ENCODE data around the gene ATF7.

ATF7 gene

GRCh38 chr12:53523131-53523530 lies 103.1 kb downstream of the ATF7 start:
- DNase-seq, result no peak

GRCh38 chr12:53518381-53518780 lies 107.8 kb downstream of the ATF7 start:
- no peak for DNase-seq

- no peak for DNase-seq
These were observed 109.3 kb downstream of the ATF7 start for GRCh38 chr12:53516758-53517455.

- no peak for DNase-seq
These were observed 110.9 kb downstream of the ATF7 start for GRCh38 chr12:53515291-53515680.

GRCh38 chr12:53514628-53515290 lies 111.4 kb downstream of the ATF7 start:
- DNase-seq, result no peak

GRCh38 chr12:53513712-53514410 lies 112.3 kb downstream of the ATF7 start:
- no peak for DNase-seq

- no peak for DNase-seq
These were observed 115.9 kb downstream of the ATF7 start for GRCh38 chr12:53510181-53510812.

GRCh38 chr12:53508534-53509170 lies 117.5 kb downstream of the ATF7 start:
- peak; percentile 70 for DNase-seq

GRCh38 chr12:53507603-53507885 lies 118.6 kb downstream of the ATF7 start:
- no peak for DNase-seq

GRCh38 chr12:53506881-53507602 lies 119.1 kb downstream of the ATF7 start, which contains the start of gene NPFF:
Gene NPFF, minus strand, starts transcription at chr12:53507484. Its CDS starts 10 bp downstream, at chr12:53507474.
- no peak for DNase-seq

GRCh38 chr12:53506450-53506785 lies 119.8 kb downstream of the ATF7 start:
- no peak for DNase-seq

- DNase-seq, result no peak
These were observed 120.4 kb downstream of the ATF7 start for GRCh38 chr12:53505555-53506449.

GRCh38 chr12:53505086-53505485 lies 121.1 kb downstream of the ATF7 start:
- no peak for DNase-seq

GRCh38 chr12:53504004-53504920 lies 121.9 kb downstream of the ATF7 start:
- DNase-seq, result no peak

GRCh38 chr12:53502983-53503728 lies 123.0 kb downstream of the ATF7 start:
- no peak for DNase-seq

- no peak for DNase-seq
These were observed 123.9 kb downstream of the ATF7 start for GRCh38 chr12:53502331-53502730.

GRCh38 chr12:53501615-53502181 lies 124.5 kb downstream of the ATF7 start:
- no peak for DNase-seq

- peak; percentile 97 for DNase-seq
These were observed 125.2 kb downstream of the ATF7 start, which contains the start of gene TARBP2 for GRCh38 chr12:53500776-53501614. Gene TARBP2, plus strand, starts transcription at chr12:53501283. Its CDS starts 126 bp downstream, at chr12:53501409.
